GM03348 (cell line): ENCODE results near the gene GOLIM4.
"Not testable (repeated sequence)": the region's sequence is repeated elsewhere in the genome, so short reads cannot be mapped to it uniquely, and the experiment has no call there.

Source experiments
- DNase-seq: peaks from one replicate; pipeline ENCODE4 v3.0.0; 2012; ENCODE audit warnings: low spot score

Gene GOLIM4, protein sequence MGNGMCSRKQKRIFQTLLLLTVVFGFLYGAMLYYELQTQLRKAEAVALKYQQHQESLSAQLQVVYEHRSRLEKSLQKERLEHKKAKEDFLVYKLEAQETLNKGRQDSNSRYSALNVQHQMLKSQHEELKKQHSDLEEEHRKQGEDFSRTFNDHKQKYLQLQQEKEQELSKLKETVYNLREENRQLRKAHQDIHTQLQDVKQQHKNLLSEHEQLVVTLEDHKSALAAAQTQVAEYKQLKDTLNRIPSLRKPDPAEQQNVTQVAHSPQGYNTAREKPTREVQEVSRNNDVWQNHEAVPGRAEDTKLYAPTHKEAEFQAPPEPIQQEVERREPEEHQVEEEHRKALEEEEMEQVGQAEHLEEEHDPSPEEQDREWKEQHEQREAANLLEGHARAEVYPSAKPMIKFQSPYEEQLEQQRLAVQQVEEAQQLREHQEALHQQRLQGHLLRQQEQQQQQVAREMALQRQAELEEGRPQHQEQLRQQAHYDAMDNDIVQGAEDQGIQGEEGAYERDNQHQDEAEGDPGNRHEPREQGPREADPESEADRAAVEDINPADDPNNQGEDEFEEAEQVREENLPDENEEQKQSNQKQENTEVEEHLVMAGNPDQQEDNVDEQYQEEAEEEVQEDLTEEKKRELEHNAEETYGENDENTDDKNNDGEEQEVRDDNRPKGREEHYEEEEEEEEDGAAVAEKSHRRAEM

DNA sequence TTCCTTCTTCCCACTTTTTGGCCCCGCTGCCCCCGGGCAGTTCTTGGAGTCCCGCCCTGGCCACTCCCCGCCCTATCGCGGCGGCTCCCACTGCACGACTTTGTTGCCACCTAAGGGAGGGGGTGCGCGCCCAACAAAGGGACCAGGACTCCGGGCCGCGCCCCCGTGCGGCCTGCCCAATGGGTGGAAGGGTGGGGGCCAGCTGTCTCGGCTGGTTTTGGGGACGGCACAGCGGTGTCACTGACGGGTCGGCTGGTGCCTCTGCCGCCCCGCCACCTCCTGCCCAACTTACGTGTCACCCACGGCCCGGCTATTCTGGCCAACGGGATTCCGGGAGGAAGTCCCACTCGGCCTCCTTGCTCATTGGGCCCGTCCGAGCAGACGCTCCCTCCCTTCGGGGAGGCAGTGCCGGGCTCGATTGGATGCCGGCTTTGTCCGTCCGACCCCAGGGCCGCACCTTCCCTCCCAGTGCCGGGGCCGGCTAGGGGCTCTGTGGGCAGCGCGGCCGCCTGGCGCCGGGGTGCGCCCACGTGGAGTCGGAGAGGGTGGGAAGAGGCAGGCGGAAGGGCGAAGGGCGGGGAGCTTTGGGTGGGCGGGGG is at the start of gene GOLIM4:
GOLIM4 (minus strand) TSS at position 314 of the 599 bp plus-strand sequence. CDS start 639 bp downstream, outside the sequence.
- peak; percentile 98 for DNase-seq

DNA sequence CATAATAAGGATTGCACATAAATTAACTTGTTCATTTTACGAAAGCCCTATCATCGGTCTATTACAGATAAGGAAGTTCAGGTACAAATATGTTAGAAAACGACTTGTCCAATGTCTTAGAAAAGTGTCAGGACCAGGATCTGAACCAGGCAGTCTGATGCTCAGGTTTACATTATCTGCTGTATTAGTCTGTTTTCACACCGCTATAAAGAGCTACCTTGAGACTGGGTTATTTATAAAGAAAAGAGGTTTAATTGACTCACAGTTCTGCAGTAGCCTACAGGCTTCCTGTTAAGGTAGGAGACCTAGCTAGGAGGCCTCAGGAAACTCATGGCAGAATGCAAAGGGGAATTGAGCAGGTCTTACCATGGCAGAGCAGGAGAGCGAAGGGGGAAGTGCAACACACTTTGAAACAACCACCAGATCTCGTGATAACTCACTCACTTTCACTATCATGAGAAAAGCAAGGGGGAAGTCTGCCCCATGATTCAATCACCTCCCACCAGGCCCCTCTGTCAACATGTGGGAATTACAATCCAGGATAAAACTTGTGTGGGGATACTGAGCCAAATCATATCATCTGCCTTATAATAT is 45.8 kb upstream of the GOLIM4 start:
- DNase-seq = no peak

DNA sequence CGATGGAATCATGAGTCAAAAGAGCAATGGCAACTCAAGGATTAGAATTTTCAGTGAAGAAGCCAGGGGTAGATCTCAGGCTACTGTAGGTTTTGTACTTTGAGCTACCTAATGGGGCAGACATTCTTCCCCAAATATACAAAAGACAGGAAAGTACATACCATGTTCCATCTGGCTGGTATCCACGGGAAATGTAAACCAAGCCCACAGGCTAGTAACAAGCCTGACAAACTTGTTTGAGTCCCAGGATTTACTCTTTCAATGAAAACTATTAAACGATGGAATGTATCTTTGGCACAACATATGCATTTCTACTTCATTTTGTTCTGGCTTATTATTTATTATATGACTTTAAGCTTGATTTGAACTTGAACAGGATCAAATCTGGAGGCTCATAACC is 44.2 kb upstream of the GOLIM4 start:
- no peak for DNase-seq

DNA sequence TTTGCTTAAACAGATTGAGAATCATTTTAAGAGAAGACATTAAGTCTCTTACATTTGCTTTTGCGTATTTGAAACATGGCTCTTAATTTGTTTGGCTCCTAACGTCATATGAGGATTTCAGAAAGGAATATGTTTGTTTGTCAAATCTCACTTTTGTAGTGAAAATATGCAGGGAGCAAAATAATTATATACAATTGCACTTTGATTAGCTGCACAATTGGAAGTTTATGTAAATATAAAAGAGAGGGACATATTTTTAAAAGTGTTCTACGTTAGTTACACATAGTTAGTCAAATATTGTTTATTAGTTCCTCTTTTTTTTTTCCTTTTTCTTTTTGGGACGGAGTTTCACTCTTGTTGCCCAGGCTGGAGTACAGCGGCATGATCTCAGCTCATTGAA is 42.7 kb upstream of the GOLIM4 start:
- DNase-seq = no peak

DNA sequence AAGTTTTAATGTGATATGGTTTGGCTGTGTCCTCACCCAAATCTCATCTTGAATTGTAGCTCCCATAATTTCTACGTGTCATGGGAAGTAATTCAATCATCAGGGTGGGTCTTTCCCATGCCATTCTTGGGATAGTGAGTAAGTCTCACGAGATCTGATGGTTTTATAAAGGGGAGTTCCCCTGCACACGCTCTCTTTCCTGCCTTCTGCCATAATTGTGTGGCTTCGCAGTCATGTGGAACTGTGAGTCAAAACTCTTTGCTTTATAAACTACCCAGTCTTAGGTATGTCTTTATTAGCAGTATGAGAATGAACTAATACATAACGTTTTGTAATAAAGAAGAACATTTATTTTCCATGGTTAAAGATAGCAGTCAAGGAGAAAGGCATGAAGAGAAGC is 39.2 kb upstream of the GOLIM4 start:
- DNase-seq = no peak

DNA sequence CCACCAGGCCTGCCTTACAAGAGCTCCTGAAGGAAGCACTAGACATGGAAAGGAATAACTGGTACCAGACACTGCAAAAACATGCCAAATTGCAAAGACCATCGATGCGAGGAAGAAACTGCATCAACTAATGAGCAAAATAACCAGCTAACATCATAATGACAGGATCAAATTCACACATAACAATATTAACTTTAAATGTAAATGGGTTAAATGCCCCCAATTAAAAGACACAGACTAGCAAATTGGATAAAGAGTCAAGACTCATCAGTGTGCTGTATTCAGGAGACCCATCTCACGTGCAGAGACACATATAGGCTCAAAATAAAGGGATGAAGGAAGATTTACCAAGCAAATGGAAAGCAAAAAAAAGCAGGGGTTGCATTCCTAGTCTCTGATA is 34.5 kb upstream of the GOLIM4 start:
- DNase-seq = not testable (repeated sequence)

DNA sequence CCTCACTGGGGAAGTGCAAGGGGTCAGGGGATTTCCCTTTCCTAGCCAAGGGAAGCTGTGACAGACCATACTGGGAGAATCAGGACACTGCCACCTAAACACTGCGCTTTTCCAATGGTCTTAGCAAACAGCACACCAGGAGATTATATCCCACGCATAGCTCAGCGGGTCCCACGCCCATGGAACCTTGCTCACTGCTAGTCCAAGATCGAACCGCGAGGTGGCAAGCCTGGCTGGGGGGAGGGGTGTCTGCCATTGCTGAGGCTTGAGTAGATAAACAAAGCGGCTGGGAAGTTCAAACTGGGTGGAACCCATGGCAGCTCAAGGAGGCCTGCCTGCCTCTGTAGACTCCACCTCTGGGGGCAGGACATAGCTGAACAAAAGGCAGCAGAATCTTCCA is 32.7 kb upstream of the GOLIM4 start:
- DNase-seq = not testable (repeated sequence)

DNA sequence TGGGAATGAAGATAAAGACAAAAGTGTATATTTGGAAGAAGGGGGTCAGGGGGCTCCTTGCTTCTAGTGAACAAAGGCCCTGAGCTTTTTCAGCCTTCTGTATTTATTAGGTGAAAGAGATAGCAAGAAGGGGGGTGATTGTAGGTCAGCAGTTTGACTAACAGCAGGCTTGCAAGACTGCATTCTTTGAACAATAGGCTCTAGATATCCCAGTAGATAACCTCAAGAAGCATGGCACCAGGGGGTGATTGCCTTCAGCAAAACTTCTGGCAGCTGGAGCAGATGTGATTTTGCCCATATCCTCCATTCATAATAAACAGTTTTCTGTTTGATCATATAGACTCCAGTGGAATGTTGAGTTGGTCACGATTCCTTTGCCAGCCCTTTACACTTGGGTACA is 31.7 kb upstream of the GOLIM4 start:
- DNase-seq = no peak

DNA sequence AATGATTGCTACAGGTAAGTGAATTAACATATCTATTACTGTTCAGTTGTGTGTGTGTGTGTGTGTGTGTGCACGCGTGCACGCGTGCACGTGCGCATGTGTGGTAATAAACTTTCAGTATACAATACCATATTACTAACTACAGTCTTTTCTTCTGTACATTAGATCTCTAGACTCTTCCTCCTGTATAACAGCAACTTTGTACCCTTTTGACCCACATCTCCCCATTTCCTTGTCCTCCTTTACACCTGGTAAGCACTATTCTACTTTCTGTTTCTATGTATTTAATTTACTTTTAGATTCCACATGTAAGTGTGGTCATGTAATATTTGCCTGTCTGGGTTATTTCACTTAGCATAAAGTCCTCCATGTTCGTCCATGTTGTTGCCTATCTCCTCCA is 29.1 kb upstream of the GOLIM4 start:
- DNase-seq = no peak

DNA sequence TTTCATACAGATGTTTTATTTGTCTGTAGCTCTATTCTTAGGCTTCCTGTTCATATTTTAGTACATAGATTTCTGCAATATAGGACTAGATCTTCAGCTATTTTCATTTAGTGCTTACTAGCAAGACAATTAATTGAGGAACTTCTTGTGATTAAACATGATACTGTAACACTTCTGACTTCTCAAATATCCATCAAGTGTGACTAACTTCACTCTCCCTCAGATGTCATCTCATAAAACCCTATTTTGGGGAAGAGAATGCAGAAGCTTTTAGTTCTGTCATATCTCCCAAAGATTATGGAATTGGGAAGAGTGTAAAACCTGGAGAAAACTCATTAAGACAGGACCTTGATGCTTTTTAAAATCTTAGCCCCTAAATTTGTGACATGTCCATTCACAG is 28.6 kb upstream of the GOLIM4 start:
- no peak for DNase-seq

DNA sequence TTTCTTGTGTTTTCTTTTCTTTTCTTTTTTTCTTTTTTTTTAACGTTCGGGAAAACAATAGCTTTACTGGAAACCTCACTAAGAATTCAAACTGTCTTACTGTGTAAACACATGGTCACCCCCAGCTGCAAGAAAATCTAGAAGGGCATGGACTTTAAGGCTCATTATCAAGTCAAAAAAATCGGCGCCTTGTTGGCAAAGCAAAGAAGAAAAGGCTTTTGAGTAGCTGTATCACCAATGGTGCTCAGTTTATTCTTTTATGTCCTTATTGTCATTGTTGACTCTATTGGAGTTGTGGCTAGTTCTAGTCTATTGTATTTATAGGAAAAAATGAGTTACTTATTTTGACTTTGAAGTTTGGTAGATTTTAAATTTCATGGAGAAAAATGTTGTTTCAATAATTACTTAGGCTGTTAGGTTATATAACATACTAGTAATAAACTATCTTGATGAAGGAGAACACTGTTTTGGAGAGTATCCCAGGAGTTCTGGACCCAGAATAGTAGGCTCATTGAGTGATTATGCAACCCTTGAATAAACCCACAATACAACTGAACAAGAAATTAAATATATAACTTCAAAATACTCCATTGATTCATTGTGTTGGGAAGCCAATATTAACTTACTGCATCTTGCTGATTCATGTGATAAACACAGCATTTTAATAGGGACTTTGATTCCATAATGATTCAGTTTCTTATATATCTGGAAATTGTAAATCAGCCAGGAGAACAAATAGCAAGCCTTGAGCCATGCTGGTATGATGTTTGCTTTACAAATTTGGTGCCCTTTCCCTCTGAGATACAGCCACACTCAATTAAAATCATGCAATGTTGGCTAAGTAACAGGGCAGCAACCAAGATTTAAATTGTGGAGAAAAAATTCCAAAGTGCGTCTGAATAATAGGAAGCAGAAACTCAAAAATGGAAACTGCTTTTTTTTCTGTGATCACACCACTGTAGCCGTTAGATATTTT is 27.8 kb upstream of the GOLIM4 start:
- DNase-seq = peak; percentile 18

DNA sequence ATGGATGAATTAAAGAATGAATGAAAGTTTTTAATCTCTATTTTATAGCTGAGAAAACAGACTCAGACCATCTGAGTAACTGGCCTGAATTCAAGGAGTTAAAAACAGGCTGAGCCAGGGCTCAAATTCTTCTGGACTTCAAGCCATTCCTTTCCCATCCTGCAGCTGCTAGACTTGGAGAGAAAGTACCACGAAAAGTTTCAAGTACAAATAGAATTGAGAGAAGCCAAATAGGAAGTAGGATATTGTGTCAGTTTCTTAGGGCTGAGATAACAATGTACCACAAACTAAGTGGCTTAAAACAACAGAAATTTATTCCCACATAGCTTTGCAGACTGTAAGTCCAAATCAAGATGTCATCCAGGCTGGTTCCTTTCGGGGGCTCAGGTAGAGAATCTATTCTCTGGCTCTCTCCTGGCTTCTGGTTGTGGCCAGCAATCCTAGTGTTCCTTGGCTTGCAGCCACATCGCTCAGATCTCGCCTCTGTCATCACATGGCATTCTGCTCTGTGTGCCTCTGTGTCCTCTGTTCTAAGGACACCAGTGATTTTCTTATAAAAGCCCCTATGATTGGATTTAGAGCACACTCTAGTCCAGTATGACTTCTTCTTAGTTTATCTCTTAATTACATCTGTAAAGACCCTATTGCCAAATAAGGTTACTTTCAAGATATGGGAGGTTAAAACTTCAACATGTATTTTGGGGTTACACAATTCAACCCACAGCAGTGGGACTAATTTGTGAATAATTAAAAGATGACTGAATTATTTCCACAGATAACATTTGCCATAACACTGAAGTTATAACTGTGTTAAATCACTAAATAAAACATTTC is 25.7 kb upstream of the GOLIM4 start:
- peak; percentile 26 for DNase-seq

DNA sequence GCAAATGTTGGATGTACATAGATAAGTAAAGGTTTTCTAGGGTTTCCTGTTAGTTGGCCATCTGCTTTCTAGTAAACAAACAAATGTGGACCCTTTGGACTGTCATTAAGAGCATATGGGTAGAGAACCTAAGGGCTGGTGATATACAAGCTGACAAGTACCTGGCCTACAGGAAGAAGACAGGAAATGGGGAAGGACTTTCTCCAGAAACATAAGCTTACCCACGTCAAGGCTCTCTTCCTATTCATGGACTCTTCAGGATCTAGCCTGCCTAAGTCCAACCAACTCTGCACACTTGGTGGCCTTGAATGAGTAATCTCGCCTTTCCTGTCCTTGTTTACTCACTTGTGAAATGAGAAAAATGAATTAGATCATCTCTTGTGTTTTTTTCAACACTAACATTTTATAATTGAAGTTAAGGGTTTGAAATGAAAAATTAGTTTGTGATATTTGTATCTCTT is 22.2 kb upstream of the GOLIM4 start:
- peak; percentile 10 for DNase-seq

DNA sequence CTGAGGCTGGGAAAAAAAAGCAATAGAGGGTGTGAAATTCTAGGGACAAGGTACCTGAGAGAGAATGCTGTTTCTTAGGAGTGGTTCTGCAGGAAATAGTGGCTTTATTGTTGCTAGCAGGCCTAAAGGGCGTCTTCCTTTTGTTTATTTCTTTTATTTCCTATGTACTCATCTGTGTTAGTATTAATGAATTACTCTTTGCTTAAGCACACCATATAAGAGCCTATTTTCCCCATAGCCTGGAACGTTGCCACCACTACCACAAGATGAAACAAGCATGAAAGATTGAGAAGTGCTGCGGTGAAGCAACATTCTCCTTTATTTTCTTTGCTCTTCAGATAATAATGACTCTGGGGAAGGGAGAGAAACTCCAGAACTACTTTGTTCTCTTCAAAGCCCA is 21.3 kb upstream of the GOLIM4 start:
- no peak for DNase-seq

DNA sequence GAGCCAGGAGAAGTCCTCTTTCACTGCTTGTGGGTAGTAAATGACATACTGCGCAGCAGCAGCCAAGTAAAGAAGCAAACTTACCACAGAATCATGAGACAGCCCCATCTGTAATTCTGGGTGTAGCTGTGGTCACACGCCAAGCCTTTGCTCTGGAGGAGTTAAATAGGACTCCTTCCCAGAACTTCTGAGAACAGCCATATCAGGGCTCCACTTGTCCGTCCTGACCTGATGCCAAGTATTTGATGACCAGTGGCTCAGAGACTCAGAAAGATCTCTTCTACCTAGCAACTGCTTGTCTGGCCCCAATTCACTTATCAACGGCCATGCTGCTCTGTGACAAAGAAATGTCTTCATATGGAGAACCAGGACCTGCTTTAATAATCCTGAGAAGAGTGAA is 20.6 kb upstream of the GOLIM4 start:
- peak; percentile 6 for DNase-seq

DNA sequence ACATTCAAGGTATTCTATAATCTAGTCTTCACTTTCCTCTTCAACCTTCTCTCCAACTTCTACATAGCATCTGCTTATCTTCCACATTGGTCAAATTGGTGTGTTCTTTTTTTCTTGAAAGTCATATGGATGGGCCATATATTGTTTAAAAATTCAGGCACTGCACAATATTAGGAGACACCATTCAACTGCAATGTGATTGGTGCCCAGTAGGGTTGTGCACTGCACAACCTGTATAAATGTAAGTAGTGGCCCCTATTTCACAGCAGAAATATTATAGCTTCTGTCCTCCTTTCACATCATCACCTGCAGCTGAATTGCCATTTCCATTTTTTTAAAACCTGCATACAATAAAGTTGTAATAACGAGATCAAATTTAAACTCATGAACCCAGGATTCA is 18.1 kb upstream of the GOLIM4 start:
- DNase-seq = no peak

DNA sequence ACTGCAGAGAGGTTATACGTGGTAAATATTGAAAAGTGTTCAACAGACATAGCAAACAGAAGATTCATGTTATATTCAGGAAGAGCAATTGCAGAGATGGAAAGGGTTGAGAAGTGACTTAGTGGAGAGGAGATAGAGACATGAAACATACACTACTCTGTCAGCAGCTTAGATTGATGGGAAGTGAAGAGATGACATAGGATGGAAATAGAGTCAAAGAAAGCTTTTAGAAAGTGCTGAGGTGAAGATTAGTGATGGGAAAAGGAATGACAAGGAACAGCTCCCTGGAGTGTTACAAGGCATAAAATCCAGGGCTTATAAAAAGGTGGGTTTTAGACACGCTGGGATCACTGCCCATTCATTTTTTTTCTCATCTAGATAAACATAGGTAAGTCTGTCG is 17.2 kb upstream of the GOLIM4 start:
- no peak for DNase-seq

DNA sequence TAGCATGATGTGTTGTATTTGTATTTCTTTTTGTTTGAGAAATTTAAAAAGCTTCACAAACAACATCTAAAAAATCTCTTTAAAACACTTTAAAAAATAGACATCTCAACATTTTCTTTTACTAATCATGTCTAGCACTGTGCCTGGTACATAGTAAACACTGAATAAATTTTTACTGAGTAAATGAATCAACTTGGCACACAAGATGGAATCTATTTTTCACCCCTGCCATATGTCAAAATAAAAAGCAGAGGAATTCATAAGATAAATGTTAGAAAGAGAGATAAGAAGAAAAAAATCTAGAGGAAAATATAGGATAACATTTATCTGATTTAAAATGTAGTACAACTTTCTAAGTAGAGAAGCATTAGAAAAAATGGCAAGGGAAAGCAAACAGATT is 8.6 kb upstream of the GOLIM4 start:
- no peak for DNase-seq

DNA sequence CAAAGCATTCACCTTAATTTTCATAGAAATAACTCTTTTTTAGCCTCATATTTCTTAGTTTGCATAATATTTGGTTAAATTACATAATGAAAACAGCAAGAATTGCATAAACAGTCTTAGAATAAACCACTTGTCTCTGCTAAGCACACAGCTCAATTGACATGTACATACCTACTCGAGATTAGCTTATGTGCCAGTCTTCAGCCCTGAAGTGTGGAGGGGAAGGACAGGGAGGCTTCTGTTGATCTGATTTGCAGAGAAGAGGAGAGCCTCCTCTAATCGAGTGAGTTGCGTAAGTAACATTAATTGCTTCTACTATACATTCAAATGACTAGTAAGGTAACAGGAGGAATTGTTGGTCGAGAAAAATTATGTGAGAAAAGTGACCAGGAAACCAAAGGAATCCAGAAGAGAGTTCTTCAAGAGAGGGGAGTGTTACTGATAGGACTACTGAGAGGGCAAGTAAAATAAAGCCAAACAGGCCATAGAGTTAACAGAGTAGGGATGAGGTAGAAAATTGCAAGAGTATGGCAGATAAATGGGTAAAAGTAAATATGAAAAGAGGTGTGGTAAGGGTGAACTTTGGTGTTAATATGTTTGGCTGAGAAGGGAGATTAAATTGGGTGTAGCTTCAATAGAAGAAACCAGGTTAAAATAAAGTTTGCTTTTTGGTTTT is 7.1 kb upstream of the GOLIM4 start:
- no peak for DNase-seq
